ENCODE results near the gene SH3PXD2B.
A peak's percentile ranks its signal among the peaks of the same experiment; 100 is the strongest.
"Not testable (repeated sequence)": the region's sequence is repeated elsewhere in the genome, so short reads cannot be mapped to it uniquely, and the experiment has no call there.

SH3PXD2B gene

DNA sequence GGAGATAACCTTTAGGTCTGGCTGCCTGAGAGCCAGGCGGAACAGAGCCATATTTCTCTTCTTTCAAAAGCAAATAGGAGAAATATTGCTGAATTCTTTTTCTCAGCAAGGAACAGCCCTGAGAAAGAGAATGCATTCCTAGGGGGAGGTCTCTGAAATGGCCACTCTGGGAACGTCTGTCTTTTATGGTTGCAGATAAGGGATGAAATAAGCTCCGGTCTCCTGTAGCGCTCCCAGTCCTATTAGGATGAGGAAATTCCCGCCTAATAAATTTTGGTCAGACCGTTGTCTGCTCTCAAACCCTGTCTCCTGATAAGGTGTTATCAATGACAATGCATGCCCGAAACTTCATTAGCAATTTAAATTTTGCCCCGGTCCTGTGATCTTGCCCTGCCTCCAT is 57.3 kb downstream of the SH3PXD2B start:
- FAIRE-seq = not testable (repeated sequence)

- FAIRE-seq = no peak
These were observed 58.1 kb downstream of the SH3PXD2B start for GRCh38 chr5:172396220-172396619.

GRCh38 chr5:172395483-172395882 is 58.8 kb downstream of the SH3PXD2B start:
- FAIRE-seq = no peak

DNA sequence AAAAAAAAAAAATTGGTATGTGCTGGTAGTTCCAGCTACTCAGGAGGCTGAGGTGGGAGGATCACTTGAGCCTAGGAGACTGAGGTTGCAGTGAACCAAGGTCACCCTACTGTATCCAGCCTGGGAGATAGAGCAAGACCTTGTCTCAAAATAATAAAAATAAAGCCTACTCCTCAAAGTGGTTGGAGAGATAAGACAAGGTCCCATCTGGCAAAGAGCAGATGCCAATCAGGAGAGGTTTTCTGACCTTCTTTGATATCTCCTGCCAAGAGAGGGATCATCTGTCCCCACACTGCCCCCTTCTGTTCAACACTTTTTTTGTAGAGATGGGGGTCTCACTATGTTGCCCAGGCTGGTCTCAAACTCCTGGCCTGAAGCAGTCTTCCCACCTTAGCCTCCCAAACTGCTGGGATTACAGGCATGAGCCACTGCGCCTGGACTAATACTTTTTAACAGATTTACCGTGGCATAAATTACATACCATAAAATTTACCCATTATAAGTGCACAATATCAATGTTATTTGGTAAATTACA is 64.7 kb downstream of the SH3PXD2B start:
- no peak for FAIRE-seq

GRCh38 chr5:172388246-172388733 is 66.0 kb downstream of the SH3PXD2B start:
- no peak for FAIRE-seq

- no peak for FAIRE-seq
These were observed 68.6 kb downstream of the SH3PXD2B start for GRCh38 chr5:172385707-172386106.

GRCh38 chr5:172385010-172385563 is 69.2 kb downstream of the SH3PXD2B start:
- FAIRE-seq = no peak

DNA sequence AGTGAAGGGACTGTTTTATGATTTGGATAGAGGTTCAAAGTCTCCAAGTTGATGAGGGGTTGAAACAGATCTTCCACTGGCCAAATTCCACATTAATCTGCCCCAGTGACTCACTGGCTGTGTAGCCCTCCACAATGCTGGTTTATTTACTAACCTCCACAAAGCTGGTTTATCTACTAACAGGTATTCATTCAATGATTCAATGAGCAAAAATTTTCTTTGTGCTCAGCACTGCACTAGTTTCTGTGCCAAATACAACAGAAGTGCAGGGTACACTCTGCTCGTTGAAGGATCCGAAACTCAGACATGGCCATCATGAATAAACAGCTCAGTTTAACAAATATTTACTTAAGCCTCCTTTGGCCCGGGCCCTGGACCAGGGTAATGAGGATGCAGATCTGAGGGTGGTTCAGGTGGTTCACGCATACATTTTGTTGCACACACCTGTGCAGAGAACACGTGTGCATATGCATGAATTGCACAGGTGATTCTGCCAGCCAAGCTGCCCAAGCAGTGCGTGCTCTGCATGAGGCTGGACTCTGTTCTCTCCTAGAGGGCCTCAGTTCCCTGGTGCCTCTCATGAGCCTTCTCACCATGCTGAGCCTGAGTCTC is 71.0 kb downstream of the SH3PXD2B start:
- FAIRE-seq = peak; percentile 43

DNA sequence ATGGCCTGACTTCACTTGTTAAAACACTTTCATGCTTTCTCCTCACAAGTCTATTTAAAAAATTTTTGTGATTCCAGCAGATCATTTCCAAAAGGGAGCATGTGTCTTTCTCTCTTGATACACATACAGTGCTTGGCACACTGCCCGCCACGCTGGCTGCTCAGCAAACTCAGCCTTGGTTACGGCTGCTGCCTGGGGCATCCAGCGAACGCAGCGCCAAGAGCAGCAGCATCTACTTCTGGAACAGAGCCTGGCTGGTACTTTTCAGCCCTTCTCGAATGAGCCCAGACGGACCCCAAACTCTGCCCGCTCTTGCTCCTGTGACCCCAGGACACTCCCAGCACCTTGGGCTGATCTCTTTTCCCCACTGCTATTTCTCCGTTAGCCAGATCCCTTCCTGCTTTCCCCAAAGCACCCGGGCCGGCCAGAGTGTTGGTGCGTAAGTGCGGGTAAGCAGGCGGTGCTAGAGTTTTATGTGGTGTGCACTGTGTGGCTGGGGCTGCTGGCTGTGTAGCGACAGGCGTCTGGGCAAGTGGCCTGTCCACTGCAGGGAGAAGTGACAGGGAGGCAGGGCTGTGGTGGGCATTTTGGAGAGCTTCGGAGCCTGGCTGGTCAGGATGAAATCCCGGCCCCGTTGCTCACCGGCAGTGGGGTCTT is 73.2 kb downstream of the SH3PXD2B start:
- no peak for FAIRE-seq

- FAIRE-seq = no peak
These were observed 73.9 kb downstream of the SH3PXD2B start for GRCh38 chr5:172380301-172380986.

GRCh38 chr5:172379481-172379880 is 74.8 kb downstream of the SH3PXD2B start:
- no peak for FAIRE-seq

- no peak for FAIRE-seq
These were observed 76.5 kb downstream of the SH3PXD2B start for GRCh38 chr5:172377856-172378255.

DNA sequence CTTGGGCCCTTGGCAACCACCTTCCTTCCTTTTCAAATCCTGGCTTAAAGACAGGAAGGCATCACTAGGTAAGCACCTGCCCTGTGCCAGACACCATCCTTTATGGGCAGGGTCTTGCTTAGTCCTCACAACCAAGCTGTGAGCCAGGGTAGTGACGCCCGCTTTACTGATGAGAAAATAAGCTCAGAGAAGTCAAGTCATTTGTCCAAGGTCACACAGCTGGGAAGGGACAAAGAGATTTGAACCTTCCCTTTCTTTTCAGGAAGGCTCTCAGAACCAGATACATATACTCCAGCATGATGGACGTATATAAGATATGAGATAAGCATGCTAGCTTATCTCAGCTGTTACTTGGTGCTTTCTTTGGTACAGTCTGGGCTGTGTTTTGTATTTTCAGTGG is 76.9 kb downstream of the SH3PXD2B start:
- no peak for FAIRE-seq

DNA sequence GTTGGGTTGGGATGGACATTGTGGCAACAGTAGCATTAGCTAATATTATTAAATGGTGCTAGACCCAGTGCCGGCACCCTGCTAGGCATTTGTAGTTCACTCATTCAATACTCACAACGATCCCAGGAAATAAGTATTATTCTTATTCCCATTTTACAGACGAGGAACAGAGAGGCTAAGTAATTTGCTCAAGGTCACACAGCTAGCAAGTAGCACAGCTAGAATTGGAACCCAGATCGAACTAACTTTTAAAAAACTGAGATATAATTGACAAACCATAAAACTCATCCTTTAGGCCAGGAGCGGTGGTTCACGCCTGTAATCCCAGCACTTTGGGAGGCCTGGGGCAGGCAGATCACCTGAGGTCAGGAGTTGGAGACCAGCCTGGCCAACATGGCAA is 79.5 kb downstream of the SH3PXD2B start:
- FAIRE-seq = no peak

- FAIRE-seq = no peak
These were observed 80.6 kb downstream of the SH3PXD2B start for GRCh38 chr5:172373680-172374079.

DNA sequence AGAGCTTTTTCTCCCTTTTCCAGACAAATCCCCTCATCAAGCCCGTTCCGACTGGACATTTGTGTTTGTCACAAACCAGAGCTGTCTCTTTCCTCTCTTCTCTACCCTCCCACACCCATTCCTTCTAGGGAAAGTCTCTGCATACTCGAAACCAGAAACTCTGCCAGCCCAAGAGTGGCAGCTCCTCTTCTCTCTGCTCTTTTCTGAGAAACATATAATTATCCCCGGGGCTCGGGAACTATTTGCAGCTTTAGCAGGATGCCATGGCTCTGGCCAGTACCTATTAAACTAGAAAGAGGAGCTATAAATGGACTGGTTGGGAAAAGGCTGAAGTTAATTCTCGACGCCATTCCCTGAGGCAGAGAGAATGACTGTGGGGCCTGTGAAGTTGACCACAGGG is 82.6 kb downstream of the SH3PXD2B start:
- FAIRE-seq = no peak

DNA sequence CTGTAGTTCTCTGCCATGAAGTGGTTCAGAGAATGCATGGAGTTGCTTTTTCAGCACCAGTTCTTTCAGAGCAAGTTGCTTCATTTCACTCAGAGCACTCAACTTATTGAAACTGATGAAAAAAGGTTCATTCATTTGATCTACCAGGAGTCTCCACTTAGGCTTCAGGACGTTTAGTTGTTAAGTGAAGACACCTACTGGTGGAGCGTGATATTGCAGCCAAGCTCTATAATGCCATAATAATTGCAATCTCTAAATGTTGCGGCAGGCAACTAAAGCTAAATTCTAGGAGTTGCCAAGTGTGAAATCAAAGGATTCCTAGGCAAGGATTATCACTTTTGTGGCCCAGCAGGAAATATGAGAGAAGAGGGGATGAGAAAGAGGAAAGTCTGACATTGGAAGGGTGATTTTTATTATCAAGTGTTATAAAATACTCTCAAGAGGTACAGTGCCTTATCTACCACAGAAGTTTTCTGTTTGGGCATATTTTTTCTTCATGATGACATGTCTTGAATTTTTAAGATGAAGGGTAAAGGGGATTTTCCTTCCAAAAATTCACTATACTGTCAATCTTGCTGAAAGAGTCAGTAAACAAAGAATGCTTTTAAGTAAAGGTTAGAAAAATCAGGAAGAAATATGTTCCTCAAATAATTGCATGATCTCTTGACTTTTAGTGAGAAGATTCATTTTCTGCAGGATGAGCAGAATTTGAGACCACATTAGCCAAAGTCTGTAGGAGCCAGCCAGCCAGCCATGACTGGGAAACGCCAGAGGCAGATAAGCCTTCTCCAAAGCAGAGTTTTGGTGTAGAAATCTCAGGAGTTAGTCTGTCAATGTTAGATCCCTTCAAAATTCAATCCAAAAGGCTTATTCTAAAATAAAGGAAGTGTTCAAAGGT is 83.4 kb downstream of the SH3PXD2B start:
- no peak for FAIRE-seq

DNA sequence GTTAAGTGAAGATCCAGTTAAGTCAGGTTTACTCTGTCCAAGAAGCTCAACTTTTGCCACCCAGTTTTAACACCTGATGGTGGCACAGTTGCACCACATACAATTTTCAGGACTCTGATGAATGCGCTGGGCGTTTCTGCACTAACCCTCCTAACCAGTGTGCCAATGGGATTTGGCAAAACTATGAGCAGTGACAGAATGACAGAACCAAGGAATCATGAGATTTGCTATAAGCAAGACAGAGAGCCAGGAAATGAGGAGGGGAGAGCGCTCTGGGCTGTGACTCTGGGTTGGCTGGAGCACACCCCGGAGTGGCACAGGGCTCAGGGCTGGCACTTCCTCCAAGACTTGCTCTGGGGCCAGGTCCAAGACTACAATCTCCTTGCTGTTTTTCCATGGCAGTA is 84.1 kb downstream of the SH3PXD2B start:
- no peak for FAIRE-seq

DNA sequence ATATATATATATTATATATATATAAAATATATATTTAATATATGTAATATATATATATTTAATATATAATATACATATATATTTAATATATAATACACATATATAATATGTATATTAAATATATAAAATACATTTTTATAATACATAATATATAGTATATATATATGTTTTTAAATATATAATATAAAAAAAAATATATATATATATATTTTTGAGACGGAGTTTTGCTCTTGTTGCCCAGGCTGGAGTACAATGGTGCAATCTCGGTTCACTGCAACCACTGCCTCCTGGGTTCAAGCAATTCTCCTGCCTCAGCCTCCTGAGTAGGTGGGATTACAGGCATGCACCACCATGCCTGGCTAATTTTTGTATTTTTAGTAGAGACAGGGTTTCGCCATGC is 85.6 kb downstream of the SH3PXD2B start:
- FAIRE-seq = not testable (repeated sequence)

DNA sequence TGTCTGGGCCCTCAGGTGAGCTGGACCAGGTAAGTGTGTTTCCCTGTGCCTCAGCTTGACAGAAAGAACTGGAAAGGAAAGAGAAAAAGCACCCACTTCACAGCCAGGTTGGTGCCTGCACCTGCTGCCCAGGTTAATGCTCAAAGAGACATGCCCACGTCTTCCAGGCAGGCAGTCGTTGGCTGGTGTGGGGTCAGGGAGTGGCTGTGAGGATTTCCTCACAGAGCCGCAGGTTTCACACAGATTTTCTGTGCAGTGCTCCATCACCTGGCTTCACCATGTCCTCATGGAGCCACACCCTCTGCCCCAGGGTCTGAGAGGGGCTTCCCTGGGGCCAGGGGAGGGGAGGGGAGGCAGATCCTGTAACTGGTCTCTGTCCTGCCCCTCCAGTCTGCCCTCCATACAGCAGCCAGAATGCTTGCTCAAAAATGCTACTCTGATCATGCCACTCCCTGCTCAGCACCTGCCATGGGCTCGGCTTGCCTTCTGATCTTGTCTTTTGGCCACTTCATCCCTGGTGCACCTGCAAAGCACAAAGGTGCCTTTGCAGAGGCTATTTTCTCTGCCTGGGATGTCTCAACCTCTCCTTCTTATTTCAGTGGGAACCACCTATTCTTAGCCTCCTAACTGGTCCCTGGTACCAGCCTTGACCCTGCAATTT is 88.2 kb downstream of the SH3PXD2B start:
- FAIRE-seq = no peak

- no peak for FAIRE-seq
These were observed 89.6 kb downstream of the SH3PXD2B start for GRCh38 chr5:172364773-172365172.

- FAIRE-seq = no peak
These were observed 91.6 kb downstream of the SH3PXD2B start for GRCh38 chr5:172362755-172363154.

Measured in islet of Langerhans (tissue), 1 donor.